GM21737 (cell line): ENCODE measurements around the gene KRT25.
"Not testable (repeated sequence)": the region's sequence is repeated elsewhere in the genome, so short reads cannot be mapped to it uniquely, and the experiment has no call there.

Source experiments
- ATAC-seq: cut with Tn5 transposase; IDR thresholded peaks from one replicate; pipeline ENCODE4 v1.9.1; 2021; ENCODE audit warnings: mild to moderate bottlenecking, moderate library complexity; ENCODE audit not compliant: unreplicated experiment

Gene KRT25

GRCh38 chr17:40760105-40761016 is 5.2 kb upstream of the KRT25 start:
- ATAC-seq, result no peak

DNA sequence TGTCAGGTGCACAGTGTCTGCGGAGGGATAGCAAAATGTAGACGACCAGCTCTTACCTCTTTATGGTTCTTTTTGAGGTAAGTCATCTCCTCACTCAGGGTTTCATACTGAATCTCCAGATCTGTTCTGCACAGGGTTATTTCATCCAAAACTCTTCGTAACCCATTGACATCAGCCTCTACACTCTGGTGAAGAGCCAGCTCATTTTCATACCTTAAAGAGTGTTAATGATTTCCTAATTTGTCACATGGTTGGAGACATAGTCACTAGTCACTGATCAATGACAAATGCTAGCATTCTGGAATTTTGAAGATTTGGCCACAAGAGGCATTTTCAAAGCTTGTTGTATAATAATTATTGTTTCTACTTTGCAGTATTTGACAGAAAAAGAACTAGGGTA is 1.3 kb downstream of the KRT25 start:
- ATAC-seq, result no peak

DNA sequence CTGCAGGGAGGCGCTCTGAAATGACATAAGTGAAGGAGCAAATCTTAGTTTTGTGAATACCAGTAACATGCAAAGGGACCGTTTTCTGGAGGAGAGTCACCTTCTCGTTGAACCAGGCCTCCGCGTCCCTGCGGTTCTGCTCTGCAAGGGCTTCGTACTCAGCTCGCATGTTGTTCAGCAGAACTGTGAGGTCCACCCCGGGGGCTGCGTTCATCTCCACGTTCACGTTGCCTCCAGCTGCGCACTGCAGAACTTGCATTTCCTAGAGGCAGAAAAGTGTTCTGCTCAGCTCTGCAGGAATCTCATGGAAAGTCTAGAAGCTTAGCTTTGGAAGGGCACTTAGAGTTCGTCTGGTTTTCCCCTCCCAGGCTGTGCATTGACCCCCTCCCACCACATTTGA is 4.1 kb downstream of the KRT25 start:
- ATAC-seq, result no peak

DNA sequence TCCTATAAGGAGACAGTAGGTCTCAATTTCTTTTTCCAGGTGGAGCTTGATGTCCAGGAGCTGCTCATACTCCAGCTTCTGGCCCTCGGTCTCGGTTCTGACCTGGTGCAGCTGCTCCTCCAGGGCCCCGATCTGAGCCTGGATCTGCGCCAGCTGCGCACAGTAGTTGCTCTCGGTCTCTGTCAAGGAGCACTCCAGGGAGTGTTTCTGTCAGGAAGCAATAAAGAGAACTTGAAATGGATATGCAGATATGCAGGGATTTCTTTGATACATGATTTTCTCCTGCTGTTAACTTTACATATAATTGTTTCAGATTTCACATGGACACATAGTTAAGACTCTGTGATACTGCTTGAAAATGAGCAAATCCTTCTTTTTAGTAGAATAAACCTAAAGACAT is 4.7 kb downstream of the KRT25 start:
- no peak for ATAC-seq

DNA sequence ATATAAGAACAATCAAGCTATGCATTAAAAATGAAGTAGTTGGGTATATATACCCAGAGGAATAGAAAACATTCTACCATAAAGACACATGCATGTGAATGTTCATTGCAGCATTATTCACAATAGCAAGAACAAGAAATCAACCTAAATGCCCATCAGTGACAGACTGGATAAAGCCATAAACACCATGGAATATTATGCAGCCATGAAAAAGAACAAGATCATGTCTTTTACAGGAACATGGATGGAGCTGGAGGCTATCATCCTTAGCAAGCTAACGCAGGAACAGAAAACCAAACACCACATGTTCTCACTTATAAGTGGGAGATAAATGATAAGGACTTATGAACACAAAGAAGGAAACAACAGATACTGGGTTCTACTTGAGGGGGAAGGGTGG is 6.5 kb downstream of the KRT25 start:
- ATAC-seq, result not testable (repeated sequence)

GRCh38 chr17:40738553-40738952 is 16.6 kb downstream of the KRT25 start:
- no peak for ATAC-seq

GRCh38 chr17:40735016-40735415 is 20.1 kb downstream of the KRT25 start:
- no peak for ATAC-seq

- no peak for ATAC-seq
Observed at GRCh38 chr17:40734018-40734417, 21.1 kb downstream of the KRT25 start.

DNA sequence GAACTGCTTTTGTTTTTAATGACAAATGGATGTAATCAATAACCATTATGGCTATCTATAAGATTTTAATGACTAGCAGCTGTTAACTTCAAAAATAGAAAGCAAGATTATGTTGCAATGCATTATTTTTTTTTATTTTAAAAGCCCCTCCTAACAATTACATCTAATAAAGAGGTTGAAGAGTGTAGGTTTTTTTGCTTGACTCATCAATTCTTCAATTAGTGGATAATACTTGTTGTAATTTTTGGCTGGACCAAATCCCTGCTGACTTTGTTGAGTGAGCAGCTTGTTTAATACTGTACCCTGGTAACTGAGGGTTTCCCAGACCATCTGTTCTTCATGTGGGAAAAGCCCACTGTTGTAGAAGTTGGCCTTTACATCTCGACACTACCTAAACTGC is 24.2 kb downstream of the KRT25 start:
- ATAC-seq, result no peak

GRCh38 chr17:40727447-40728231 is 27.5 kb downstream of the KRT25 start:
- no peak for ATAC-seq

- ATAC-seq, result no peak
Observed at GRCh38 chr17:40726919-40727318, 28.2 kb downstream of the KRT25 start.

DNA sequence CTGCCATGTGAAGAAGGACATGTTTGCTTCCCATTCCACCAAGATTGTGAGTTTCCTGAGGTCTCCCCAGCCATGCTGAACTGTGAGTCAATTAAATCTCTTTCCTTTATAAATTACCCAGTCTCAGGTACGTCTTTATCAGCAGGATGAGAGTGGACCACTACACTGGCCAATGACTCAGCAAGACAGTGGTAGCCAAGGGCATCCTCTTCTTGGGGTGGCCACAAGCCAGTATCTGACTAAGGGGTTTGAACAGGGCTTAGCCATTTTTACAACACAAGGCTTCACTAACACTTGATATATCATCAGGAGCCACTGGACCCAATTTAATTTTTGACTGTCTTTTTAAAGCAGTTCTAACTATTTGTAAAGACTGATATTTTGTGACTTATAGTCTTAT is 30.5 kb downstream of the KRT25 start:
- no peak for ATAC-seq

GRCh38 chr17:40722241-40722640 is 32.9 kb downstream of the KRT25 start:
- no peak for ATAC-seq

GRCh38 chr17:40720899-40721298 is 34.2 kb downstream of the KRT25 start:
- no peak for ATAC-seq

DNA sequence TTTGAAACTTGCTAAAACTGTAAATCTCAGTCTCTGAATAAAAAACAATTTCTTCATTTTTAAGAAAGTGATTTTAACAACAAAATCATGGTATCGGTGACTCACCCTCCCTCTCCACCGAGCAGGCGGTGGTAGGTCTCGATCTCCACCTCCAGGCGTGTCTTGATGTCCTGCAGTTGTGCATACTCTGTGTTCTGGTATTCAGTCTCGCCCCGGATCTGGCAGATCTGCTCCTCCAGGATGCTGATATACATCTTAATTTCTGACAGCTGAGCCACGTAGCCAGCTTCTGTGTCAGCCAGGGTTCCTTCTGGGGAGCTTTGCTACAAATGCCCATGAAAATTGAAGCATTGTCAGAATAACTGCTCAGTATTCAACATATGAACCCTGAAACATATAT is 36.2 kb downstream of the KRT25 start:
- no peak for ATAC-seq

GRCh38 chr17:40717776-40718175 is 37.4 kb downstream of the KRT25 start:
- ATAC-seq, result no peak

DNA sequence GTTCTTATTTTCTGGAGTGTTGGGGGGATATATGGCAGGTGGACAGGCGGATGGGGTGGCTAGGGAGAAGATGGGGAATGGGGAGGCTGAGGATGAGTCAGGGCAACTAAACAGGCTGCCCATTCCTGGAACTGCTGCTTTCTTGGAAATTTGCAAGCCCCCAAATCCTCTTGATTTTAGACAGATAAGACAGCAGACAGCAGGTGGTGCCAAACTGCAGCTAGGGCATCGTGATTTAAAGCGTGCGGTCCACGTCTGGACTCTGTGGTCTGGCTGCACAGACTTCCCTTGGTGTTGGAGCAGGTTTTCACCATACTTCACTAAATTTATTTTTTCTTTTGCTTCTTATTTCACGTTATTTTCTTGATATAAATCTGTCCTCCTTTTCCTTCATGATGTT is 40.7 kb downstream of the KRT25 start:
- no peak for ATAC-seq

GRCh38 chr17:40707745-40708144 is 47.4 kb downstream of the KRT25 start:
- no peak for ATAC-seq

DNA sequence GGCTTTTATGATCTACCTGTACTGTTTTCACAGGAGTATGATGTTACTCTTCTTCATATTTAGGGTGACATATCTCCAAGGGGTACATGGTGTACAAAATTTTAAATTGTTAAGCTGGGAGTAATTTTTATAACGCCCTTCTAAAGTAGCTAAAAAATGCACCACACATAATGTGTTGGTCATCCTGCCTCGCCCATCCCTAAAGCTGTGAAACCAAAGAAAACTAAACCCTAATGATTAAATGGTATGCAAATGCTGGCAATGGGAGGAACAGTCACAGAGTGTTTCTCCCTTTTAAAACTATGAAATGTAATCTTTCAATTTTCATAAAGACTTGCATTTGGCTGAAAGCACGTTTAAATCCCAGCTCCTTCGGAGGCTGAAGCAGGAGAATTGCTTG is 49.5 kb downstream of the KRT25 start:
- no peak for ATAC-seq

DNA sequence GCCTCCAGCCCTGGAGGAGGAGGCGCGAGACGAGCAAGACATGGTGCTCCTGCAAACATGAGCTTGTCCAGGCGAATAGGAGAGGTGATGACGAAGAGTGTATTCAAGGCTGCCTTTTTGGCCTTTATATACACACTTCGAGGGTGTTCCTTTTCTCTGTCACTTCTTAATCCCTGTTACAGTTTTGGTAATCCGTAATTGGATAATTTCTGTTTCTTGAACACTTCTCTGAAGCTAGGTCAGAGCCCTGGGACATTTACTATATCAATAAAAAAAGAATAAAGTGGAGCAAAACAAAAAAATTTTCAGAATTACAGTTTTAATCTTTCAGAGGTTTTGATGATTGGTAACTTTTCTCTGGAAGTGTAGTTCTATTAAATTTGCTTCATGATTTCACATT is 51.5 kb downstream of the KRT25 start, which contains the start of gene KRT24:
Gene KRT24, minus strand, starts transcription at position 101 of the 400 bp plus-strand sequence. Its CDS starts 59 bp downstream, at position 42.
- ATAC-seq, result no peak

DNA sequence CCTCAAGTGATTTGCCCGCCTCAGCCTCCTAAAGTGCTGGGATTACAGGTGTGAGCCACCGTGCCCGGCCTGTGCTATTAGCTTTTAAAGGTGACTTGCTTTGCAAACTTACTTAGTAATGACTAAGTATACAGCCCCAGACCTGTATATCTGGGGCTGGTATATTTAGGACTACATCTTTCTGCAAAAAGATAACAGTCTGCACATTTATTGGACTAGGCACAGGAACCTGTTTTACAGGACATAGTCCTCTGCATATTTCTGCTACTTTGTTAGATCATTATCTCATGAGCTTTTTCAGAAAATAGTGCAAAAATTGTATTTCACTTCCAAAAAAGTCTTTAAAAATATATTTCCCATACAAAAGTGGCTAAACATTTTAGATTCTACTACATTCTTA is 52.9 kb downstream of the KRT25 start:
- ATAC-seq, result no peak

- ATAC-seq, result no peak
Observed at GRCh38 chr17:40699853-40700252, 55.3 kb downstream of the KRT25 start.
